GM18517 (cell line): Measurements from ENCODE around the gene NMS.
"Not testable (repeated sequence)": the region's sequence is repeated elsewhere in the genome, so short reads cannot be mapped to it uniquely, and the experiment has no call there.

Experiments
- ATAC-seq: cut with Tn5 transposase; IDR thresholded peaks from one replicate; pipeline ENCODE4 v1.9.1; 2021; ENCODE audit warnings: mild to moderate bottlenecking, moderate library complexity; ENCODE audit not compliant: unreplicated experiment

The NMS gene, protein sequence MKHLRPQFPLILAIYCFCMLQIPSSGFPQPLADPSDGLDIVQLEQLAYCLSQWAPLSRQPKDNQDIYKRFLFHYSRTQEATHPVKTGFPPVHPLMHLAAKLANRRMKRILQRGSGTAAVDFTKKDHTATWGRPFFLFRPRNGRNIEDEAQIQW

DNA sequence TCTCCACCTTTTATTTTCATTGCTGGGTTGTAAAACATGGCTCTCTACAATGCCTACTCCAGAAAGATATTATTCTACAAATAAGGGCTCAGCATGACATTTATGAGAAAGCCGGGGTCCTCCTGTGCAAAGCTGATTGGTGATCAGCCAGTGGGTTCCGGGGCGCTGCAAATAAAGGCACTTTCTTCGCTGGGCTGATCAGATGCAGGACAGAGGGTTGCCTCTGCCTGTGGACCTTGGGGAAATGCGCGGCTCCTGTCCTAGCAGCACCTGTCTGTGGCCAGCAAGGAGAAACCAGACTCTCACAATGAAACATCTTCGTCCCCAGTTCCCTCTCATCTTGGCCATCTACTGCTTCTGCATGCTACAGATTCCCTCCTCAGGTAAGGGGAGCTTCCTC, at the start of gene NMS:
NMS (plus strand) TSS at position 301 of the 400 bp plus-strand sequence; CDS start at position 308, 7 bp downstream.
- no peak for ATAC-seq

DNA sequence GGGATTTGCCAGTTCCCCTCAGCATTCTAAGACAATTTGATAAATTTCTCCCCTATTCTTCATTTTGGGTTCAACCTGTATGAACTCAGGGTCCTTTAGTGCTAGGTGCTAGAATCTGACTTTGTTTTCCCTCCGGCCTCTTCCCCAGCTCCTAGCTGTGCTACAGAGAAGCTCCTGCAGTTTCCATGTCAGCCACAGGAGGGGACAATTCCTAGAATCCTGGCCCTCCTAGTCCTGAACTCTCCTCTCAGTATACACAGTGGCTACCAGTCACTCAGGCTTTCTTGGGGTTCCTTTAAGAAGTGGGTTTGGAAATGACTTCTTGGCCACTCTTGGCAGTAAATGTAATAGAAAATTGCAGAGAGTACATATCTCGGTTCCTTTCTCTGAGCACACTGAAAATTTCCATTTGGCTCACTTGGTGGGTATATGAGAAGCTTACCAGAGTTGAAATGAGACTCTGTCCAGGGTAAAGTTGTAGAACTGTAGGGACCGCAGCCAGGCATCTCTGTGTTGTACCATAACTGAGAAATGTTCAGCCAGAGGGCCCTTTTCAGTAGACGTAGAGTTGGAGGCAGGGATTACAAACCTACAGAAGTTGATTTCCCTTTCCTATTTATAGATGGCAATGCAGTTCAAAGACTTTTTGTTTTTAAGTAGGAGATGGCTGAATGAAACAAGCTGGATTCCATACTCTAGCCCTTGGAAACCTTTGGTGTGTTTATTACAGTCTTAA, 47.8 kb upstream of the NMS start:
- ATAC-seq, result no peak

DNA sequence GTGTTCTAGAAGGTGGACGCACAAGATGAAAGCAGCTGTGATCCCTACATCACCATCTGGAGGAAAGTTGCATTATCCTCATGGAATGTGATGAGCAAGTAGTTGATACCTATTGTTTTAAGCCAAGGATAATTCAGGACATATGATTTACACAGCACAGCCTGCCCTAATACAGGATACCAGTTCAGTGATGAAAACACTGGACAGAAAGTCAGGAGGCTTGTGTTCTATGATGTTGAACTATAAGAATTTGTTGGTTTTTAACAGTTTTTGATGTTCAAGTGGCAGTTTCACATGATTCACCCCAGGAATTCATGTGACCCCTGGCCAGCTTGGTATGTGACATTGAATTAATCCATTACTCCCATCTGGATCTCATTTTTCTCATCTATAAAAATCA, 46.7 kb upstream of the NMS start:
- ATAC-seq, result no peak

DNA sequence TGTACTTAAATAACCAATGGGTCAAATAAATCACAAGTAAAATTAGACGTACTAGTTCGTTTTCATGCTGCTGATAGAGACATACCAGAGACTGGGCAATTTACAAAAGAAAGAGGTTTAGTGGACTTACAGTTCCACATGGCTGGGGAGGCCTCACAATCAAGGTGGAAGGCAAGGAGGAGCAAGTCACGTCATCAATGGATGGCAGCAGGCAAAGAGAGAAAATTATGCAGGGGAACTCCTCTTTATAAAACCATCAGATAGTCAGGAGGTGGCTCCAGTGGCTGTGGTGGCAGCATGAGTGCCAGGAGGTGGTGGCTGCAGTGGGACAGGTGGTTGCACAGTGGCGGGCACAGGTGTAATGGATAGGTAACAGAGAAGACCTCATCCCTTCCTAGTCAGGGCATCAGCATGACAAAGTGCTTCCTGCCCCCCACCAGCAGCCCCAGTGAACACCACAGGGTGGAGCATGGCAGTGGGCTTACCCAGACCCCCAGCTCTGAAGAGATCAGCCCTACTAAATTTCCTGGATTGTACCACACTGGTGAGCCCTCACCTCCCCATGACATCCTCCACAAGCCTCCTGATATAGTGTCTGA, 45.9 kb upstream of the NMS start:
- no peak for ATAC-seq

DNA sequence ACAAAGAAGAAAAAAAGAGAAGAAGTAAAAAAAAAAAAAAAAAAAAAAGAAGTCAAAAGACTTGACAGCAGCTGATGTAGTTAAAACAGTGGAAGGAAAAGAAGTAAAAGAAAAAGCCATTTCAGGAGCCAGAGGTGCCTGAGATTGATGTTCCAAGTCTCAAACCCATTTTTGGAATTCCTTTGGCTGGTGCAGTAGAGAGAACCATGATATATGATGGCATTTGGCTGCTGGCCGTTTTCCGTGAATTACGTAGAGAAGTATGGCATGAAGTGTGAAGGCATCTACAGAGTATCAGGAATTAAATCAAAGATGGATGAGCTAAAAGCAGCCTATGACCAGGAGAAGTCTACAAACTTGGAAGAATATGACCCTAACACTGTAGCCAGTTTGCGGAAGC, 45.2 kb upstream of the NMS start:
- ATAC-seq, result no peak

DNA sequence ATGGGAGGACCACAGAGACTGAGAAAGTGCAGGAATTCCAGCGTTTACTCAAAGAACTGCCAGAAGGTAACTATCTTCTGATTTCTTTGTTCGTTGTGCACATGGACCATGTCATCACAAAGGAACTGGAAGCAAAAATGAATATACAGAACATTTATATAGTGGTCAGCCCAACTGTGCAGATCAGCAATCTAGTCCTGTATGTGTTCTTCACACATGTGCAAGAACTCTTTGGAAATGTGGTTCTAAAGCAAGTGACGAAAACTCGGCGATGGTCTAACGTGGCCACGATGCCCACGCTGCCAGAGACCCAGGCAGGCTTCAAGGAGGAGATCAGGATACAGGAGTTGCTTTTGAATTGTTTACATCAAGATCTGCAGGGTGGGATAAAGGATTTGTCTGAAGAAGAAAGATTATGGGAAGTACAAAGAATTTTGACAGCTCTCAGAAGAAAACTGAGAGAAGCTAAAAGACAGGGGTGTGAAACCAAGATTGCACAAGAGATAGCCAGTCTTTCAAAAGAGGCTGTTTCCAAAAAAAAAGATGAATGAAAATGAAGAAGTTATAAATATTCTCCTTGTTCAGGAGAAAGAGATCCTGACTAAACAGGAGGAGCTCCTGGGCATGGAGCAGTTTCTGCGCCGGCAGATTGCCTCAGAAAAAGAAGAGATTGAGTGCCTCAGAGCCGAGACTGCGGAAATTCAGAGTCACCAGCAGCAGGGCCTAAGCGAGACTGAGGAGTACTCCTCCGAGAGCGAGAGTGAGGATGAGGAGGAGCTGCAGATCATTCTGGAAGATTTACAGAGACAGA, 44.5 kb upstream of the NMS start:
- ATAC-seq, result no peak

DNA sequence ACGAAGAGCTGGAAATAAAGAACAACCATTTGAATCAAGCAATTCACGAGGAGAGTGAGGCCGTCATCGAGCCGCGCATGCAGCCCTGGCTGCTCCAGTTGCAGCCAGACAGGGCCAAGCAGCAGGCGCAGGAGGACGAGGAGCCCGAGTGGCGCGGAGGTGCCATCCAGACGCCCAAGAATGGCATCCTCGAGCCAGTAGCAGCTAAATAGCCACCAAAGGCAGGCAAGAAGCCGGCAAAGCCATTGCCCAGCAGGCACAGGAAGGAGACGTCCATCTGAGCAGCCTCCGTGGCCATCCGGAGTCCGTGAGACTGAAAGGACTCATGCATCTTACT, 43.9 kb upstream of the NMS start:
- no peak for ATAC-seq

DNA sequence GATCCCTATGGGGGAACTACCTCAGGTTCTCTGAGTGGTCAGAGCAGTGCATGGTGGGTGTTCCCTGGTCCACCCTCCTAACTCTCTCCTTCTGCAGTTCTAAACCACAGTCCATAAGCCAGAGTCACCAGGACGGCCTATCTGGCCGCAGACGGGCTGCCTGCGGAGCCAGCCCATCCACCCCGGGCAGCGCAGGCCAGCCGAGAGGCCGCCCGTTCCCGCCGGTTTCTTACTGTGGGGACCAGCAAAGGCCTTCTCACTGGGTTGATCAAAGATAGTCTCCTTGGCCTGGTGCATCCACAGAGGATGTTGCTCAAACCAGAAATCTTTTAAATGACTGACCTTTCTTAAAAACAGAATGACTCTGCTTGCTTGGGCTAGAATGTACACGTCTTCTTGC, 43.2 kb upstream of the NMS start:
- no peak for ATAC-seq

DNA sequence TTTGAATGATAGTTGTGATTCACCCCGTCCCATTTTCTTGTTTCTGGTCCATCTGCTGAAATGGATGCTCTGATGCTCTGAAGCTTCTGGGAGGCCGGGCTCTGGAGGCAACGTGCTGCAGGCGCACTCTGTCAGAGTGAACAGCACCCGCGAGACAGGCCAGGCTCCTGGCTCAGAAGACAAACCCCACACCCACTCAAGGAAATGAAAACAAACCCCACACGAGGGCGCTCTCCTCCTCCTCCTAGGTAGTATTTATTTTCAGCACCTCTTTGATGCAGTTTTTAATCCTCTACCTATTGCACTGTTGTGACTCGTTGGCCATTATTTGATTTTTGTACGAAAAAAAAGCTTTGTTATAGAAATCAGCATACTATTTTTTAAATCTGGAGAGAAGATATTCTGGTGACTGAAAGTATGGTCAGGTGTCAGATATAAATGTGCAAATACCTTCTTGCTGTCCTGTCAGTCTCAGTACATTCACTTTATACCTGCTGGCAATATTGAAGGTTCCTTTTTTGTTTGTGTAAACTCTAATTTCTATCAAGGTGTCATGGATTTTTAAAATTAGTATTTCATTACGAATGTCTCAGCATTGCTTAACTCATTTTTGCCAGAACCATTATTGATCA, 42.5 kb upstream of the NMS start:
- ATAC-seq, result no peak

DNA sequence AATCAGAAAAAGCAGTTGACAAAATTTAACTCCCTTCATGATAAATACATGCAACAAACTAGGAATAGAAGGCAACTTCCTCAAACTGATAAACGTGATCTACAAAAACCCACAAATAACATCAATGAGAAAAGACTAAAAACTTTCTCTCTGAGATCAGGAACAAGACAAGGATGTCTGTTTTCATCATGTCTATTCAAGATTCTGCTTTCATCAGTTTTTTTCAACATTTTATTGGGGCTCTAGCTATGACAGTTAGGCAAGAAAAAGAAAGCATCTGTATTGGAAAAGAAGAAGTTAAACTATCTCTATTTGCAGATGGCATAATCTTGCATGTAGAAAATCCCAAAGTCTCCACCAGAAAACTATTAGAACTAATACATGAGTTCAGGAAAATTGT, 40.6 kb upstream of the NMS start:
- no peak for ATAC-seq

DNA sequence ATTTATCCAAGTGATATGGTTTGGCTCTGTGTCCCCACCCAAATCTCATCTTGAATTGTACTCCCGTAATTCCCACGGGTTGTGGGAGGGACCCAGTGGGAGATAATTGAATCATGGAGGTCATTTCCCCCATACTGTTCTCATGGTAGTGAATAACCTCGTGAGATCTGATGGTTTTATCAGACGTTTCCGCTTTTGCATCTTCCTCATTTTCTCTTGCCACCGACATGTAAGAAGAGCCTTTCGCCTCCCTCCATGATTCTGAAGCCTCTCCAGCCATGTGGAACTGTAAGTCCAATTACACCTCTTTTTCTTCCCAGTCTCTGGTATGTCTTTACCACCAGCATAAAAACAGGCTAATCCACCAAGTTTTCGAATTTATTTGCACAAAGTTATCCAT, 32.5 kb upstream of the NMS start:
- ATAC-seq, result no peak

DNA sequence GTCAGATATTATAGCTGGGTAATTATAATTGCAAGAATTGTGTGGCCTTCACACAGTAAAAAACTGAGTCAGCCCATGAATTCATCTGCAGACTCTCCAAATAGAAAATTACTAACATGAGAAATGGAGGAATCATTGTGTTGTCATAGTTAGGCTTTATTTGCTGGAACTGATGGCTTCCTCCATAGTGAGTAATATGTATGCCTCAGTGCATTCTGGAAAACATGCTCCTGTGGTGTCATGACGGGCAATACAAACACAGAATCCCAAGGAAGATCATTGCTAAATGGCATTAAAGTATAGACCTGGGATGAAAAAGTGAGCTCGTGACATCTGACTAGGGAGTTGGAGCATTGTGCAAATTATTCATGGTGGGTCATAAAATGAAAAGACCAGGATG, 23.6 kb upstream of the NMS start:
- no peak for ATAC-seq

DNA sequence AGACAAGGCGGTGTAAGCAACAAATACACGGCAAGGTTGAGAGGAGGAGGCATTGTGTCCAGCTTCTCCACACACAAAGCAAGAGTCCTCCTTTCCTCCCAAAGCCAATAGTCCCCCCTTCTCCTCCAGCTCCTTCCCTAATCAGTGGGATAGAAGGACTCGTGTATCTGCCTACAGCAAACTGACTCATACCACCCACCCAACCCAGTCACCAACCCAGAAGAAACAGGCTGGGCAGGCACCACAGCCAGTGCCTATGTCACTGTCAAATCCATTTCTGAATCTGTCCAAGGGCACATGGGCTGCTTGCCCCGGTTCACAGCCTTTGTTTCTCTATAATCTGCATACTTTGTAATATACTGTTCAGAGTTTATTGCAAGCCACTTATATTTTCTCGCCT, 19.2 kb upstream of the NMS start:
- ATAC-seq, result no peak

DNA sequence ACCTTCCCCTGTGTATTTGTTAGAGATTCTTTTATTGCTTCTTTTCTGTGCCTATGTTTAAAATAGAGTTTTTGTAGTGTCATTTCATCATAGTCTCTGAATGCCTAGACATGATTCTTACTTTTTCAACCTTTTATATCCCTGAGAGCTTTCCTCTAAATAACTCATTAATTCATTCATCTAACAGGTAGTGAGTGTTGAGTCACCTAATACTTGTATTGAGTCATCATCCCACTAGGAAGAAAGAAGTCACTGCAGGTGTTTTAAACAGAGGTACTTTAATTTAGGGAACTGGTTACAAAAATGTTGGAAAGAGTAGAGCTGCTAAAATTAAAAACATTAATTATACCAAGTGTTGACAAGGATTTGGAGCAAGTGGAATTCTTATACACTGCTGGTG, 18.5 kb upstream of the NMS start:
- ATAC-seq, result no peak

DNA sequence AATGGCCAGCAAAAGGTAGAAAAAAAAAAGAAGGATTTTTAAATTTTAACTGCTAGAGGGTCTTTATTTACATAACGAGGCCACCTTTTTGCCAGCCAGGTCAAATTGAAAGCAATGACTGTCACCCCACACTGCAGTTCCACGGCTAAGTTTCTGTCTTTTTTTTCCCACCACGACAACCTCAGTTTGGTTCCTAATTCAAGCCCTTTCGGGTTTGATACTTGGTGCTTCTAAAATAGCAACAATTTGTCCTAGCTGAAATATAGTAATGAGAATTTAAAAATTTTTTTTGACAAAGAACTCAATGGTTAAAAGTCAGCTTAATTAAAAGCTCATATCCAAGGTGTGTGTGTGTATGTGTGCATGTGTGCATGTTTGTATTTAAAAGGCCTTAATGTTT, 16.4 kb upstream of the NMS start:
- ATAC-seq, result no peak

DNA sequence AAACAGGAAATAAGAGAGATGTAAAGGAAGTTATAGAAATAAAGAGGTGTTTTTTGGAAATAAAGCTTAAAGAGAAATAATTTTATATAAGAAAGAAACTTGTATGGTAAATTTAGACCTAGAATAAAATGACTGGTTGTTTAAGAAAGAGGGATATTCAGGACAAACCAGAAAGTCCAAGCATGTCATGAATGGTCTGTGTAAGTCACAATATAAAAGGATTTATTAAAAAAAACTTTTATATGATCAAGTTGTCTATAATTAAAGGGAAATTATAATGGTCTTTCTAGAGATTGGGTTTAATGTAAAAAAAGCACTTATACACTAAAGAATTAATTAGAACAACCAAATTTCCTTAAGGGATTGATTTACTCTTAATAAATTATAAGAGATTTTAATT, 13.9 kb upstream of the NMS start:
- not testable (repeated sequence) for ATAC-seq

DNA sequence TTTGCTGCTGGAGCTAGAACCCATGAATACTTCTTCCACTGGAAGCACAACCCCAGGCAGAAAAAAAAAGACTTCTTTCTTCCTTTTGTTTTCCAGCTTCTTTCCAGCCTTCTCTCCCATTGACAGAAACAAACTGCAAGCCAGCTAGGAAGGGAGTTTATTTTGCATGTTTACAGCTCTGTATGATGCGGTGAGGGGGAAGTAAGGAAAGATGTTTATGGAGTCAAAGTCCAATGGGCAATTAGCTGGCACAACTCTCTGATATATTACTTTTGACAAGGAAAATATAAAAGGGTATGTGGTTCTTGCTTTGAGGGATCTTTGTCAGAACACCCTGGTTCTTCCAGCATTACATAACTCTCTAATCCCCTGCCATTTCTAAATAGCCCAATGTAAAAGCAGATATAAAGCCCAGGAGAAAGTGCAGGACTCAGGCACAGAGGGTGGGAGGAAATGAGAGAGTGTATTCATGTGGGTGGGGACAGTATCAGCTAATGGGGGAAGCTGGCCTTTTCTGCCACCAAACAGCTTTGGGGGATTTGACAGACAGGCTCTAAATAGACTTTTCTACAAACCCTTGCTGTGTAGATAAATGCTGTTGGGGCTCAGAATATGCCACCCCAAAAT, 9.3 kb upstream of the NMS start:
- ATAC-seq, result no peak

DNA sequence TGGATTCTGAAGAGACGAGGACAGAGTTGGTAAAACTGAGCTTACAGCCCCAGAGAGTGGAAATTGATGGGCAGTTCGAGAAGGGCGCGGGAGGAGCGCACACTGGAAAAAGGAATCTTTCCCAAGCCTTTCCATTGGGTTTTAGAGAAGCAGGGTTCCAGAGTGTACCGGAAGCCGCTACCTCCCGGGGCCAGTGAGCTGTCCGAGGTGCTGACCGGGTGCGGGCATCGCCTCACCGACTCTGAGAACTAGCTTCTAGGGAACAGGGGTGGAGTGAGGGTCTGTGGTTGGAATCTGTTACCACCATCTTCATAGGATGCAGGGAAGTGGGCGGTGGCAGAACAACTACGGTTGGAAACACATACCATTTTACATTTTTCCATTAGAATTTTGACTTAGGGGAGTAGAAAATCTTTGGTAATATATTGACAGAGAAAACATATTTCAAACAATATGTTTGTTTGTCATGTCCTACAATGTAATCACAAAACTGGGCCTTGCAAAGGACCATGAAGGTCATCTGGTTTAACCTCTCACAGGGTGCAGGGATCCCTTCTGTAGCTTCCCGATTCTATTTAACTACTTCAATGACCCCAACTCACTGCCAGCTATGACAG, 724 bp downstream of the NMS start:
- no peak for ATAC-seq

DNA sequence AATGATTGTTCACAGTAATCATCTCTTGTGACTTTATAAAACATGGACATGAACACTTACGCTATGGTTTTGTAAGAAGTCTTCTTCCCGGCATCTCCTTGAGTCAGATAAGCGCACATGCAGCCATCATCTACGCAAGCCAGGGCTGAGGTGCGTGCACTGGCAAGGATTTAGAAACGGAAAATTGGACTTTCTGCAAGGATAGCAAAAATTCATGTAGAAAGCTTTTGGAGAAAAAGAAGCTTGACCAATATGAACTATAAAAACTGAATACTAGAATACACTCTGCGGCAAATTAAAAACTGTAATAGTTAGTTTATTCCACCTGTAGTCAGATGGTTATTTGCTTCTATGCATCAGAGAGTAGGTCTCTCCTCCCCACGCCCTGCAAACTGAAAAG, 6.3 kb downstream of the NMS start:
- no peak for ATAC-seq

DNA sequence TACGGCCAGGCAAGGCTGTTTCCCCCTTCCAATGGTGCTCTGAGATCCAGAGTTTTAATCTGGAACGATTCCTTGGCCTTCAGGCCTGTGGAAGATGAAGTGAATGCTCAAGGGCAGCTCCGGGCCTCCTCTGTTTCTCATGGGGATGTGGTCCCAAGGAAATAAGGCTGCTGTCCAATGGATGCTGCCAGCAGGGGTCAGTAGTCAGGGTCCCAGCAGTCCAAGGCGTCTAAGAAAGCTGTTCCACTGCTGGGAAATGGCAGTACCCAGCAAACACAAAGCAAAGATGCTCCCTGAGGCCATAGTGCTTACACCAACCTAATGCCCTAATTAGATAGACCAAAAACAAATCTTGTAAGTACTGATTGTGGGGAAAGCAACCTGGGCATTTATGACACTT, 12.5 kb downstream of the NMS start:
- ATAC-seq, result no peak

DNA sequence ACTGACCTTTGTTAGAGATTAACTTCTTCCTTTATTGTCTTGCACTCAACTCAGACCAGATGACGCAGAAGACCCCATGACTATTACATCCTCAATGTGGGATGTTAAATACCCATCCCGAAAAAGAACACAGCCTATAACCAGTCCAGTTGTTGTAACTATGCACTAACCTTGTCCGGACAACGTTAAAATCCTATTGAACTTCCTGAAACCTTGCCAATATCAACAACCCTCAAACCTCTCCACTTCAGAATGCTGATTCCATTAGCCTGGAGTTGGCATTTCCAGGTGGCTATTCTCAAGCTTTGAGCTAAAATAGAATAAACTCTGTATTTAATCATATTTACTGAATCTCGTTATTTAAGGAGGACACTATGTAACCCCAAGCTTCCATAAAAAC, 13.6 kb downstream of the NMS start:
- ATAC-seq, result no peak
